Caco-2 (cell line): ENCODE results near the gene PRKAR1B. TPM values are rescaled to one million over a fixed set of nuclear protein-coding genes. Genes with fewer than 3 reads are reported as not detected.

Experiments
- BruUV-seq: library from RNA; stranded (reverse); fragments of 400-500 nt; replicated peaks from 2 replicates; lab custom pipeline; 2021; lab: Mats Ljungman, UMichigan
- CTCF ChIA-PET: fragments of 300-600 bp; sonication (Branson Sonifier 250); formaldehyde crosslinking; loops from one replicate; lab custom pipeline; 2022; ENCODE audit warnings: antibody characterized with exemption; lab: Charles Lee
- POLR2A ChIA-PET: fragments of 300-600 bp; sonication (Branson Sonifier 250); formaldehyde crosslinking; loops from one replicate; lab custom pipeline; 2022; ENCODE audit warnings: antibody characterized with exemption; lab: Charles Lee
- DNase-seq, 2 experiments: peaks; one replicate each; pipeline versions ENCODE4 v3.0.0 to v3.0.0-alpha.2; 2020 to 2022
- H3K27me3 ChIP-seq: replicated peaks from 2 replicates; pipeline ENCODE4 v1.6.0; 2011; ENCODE audit warnings: low read length; ENCODE audit not compliant: control insufficient read depth, insufficient read depth
- H3K36me3 ChIP-seq: 2 replicates; pipeline ENCODE4 v1.5.1; 2011; ENCODE audit warnings: low read length; ENCODE audit not compliant: control insufficient read depth, insufficient read depth
- H3K4me1 ChIP-seq: fragments of 250-450 bp; sonication (Bioruptor Pico); 2 replicates; pipeline ENCODE4 v1.5.1; 2020; ENCODE audit warnings: mild to moderate bottlenecking
- H3K4me3 ChIP-seq: 2 replicates; pipeline ENCODE4 v1.5.1; 2011; ENCODE audit warnings: low read depth, mild to moderate bottlenecking, control low read depth, low read length
- H3K9me3 ChIP-seq: fragments of 250-450 bp; sonication (Bioruptor Pico); 2 replicates; pipeline ENCODE4 v1.5.1; 2020; ENCODE audit warnings: mild to moderate bottlenecking, moderate library complexity
- H3K27ac Mint-ChIP-seq: one replicate; pipeline ENCODE4 v1.8.0; 2022; ENCODE audit warnings: mixed read lengths; ENCODE audit not compliant: unreplicated experiment
- H3K27me3 Mint-ChIP-seq: one replicate; pipeline ENCODE4 v1.8.0; 2022; ENCODE audit warnings: mixed read lengths; ENCODE audit not compliant: insufficient read depth, unreplicated experiment
- H3K36me3 Mint-ChIP-seq: one replicate; pipeline ENCODE4 v1.8.0; 2022; ENCODE audit warnings: mild to moderate bottlenecking, mixed read lengths; ENCODE audit not compliant: insufficient read depth, unreplicated experiment
- H3K4me1 Mint-ChIP-seq: one replicate; pipeline ENCODE4 v1.8.0; 2022; ENCODE audit warnings: low read depth, mixed read lengths; ENCODE audit not compliant: unreplicated experiment
- H3K4me3 Mint-ChIP-seq: one replicate; pipeline ENCODE4 v1.8.0; 2022; ENCODE audit warnings: mild to moderate bottlenecking, moderate library complexity, mixed read lengths; ENCODE audit not compliant: unreplicated experiment
- H3K9me3 Mint-ChIP-seq: one replicate; pipeline ENCODE4 v1.8.0; 2022; ENCODE audit warnings: mixed read lengths; ENCODE audit not compliant: unreplicated experiment
- CTCF ChIP-seq, 2 experiments: fragments of 200-600 bp in 1 of 2; IDR thresholded peaks; 1 replicate in 1 of 2; 2 replicates in 1 of 2; pipeline versions ENCODE4 v1.5.1 to v1.8.0; 2011 to 2022; ENCODE audit warnings: antibody characterized with exemption in 1 of 2, control low read depth in 1 of 2, inconsistent platforms in 1 of 2, low read depth in 1 of 2, low read length in 1 of 2, mild to moderate bottlenecking in 1 of 2, moderate library complexity in 1 of 2; ENCODE audit not compliant: insufficient read depth in 1 of 2, severe bottlenecking in 1 of 2, unreplicated experiment in 1 of 2
- intact Hi-C: fragments of 100-400 bp; cut with micrococcal nuclease; formaldehyde crosslinking; loops from one replicate; pipeline ENCODE4 v1.10.0; 2022; ENCODE audit not compliant: unreplicated experiment
- total RNA-seq: library from RNA; stranded (reverse); gene quantifications from 2 replicates; pipeline ENCODE4 v1.2.3, GENCODE V29; 2022

Gene PRKAR1B
- total RNA-seq, 1 experiment from 2014 or later = 56.6 TPM

GRCh38 chr7:619368-619840 is 107.7 kb downstream of the PRKAR1B start:
- no peak overlapping the region for H3K4me3 ChIP-seq
- no TSS peak for BruUV-seq
- Mint-ChIP-seq H3K4me1 (no peaks in the 10 kb centered on the region), H3K9me3 (peaks cover 15% of the 10 kb centered on the region), H3K36me3 (peaks cover 11% of the 10 kb centered on the region), H3K27ac (no peak overlapping the region), H3K4me3 (no peak overlapping the region), H3K27me3 (no peaks in the 10 kb centered on the region)
- 0 out of 2 replicates have a peak, but pooled peaks cover 7% of the 10 kb centered on the region for H3K4me1 ChIP-seq
- ChIA-PET POLR2A (interaction anchor here (0.6 kb wide), 1 partner anchor 99 kb away, joined by 4 read pairs; no protein-coding TSS in a partner anchor), CTCF (no interaction called here)
- DNase-seq = no peak
- peaks cover 22% of the 10 kb centered on the region for H3K9me3 ChIP-seq
- intact Hi-C loops = no loop called here
- no peaks in the 10 kb centered on the region for H3K27me3 ChIP-seq
- TF ChIP-seq CTCF (IDR thresholded peaks at IDR 0.05; ENCODE audit: insufficient read depth in 1 of 2, low read depth in 1 of 2, low read length in 1 of 2, severe bottlenecking in 1 of 2, unreplicated experiment in 1 of 2) = no peak
- H3K36me3 ChIP-seq = no peaks in the 10 kb centered on the region

- H3K36me3 ChIP-seq = no peaks in the 10 kb centered on the region
- H3K4me1 ChIP-seq = 0 out of 2 replicates have a peak, but pooled peaks cover 7% of the 10 kb centered on the region
- no TSS peak for BruUV-seq
- Mint-ChIP-seq H3K27me3 (no peaks in the 10 kb centered on the region), H3K27ac (no peak overlapping the region), H3K4me3 (no peak overlapping the region), H3K4me1 (no peaks in the 10 kb centered on the region), H3K9me3 (peaks cover 15% of the 10 kb centered on the region), H3K36me3 (peaks cover 10% of the 10 kb centered on the region)
- H3K27me3 ChIP-seq = no peaks in the 10 kb centered on the region
- TF ChIP-seq CTCF (IDR thresholded peaks at IDR 0.05; ENCODE audit: insufficient read depth in 1 of 2, low read depth in 1 of 2, low read length in 1 of 2, severe bottlenecking in 1 of 2, unreplicated experiment in 1 of 2) = no peak
- H3K9me3 ChIP-seq = peaks cover 22% of the 10 kb centered on the region
- intact Hi-C loops = no loop called here
- ChIA-PET POLR2A (no interaction called here), CTCF (no interaction called here)
- no peak for DNase-seq
- H3K4me3 ChIP-seq = no peak overlapping the region
These were observed 108.3 kb downstream of the PRKAR1B start for GRCh38 chr7:618539-619367.

GRCh38 chr7:617614-618538 is 109.2 kb downstream of the PRKAR1B start:
- no peak for DNase-seq
- intact Hi-C loops = no loop called here
- H3K4me1 Mint-ChIP-seq = no peaks in the 10 kb centered on the region
- no TSS peak for BruUV-seq
- H3K9me3 ChIP-seq = peaks cover 22% of the 10 kb centered on the region
- 0 out of 2 replicates have a peak, but pooled peaks cover 7% of the 10 kb centered on the region for H3K4me1 ChIP-seq
- H3K27me3 Mint-ChIP-seq = no peaks in the 10 kb centered on the region
- no peak for TF ChIP-seq CTCF (IDR thresholded peaks at IDR 0.05; ENCODE audit: insufficient read depth in 1 of 2, low read depth in 1 of 2, low read length in 1 of 2, severe bottlenecking in 1 of 2, unreplicated experiment in 1 of 2)
- POLR2A ChIA-PET = no interaction called here
- CTCF ChIA-PET = no interaction called here
- H3K36me3 ChIP-seq = no peaks in the 10 kb centered on the region
- no peak overlapping the region for H3K4me3 Mint-ChIP-seq
- H3K9me3 Mint-ChIP-seq = peaks cover 15% of the 10 kb centered on the region
- H3K4me3 ChIP-seq = no peak overlapping the region
- no peak overlapping the region for H3K27ac Mint-ChIP-seq
- H3K27me3 ChIP-seq = no peaks in the 10 kb centered on the region
- H3K36me3 Mint-ChIP-seq = peaks cover 5% of the 10 kb centered on the region
